Neural crest cell (in vitro differentiated cells): ENCODE data around the gene OTOG. TPM values are rescaled to one million over a fixed set of nuclear protein-coding genes. Genes with fewer than 3 reads are reported as not detected.

Experiments used
- DNase-seq: peaks from one replicate; pipeline ENCODE4 v3.0.0; 2021; ENCODE audit warnings: low read depth, mixed read lengths, low spot score
- H3K27ac Mint-ChIP-seq: one replicate; pipeline ENCODE4 v1.8.0; 2021; ENCODE audit warnings: mild to moderate bottlenecking, mixed read lengths; ENCODE audit not compliant: unreplicated experiment
- H3K27me3 Mint-ChIP-seq: 2 replicates; pipeline ENCODE4 v1.8.0; 2021; ENCODE audit warnings: low read depth, mild to moderate bottlenecking, mixed read lengths
- H3K36me3 Mint-ChIP-seq: 2 replicates; pipeline ENCODE4 v1.8.0; 2021; ENCODE audit warnings: low read depth, mild to moderate bottlenecking, mixed read lengths
- H3K4me1 Mint-ChIP-seq: 2 replicates; pipeline ENCODE4 v1.8.0; 2021; ENCODE audit warnings: mixed read lengths
- H3K4me3 Mint-ChIP-seq: one replicate; pipeline ENCODE4 v1.8.0; 2021; ENCODE audit warnings: mild to moderate bottlenecking, mixed read lengths
- H3K9me3 Mint-ChIP-seq: 2 replicates; pipeline ENCODE4 v1.8.0; 2021; ENCODE audit warnings: mixed read lengths
- total RNA-seq: library from RNA; stranded (reverse); gene quantifications from 2 replicates; pipeline ENCODE4 v1.2.1, GENCODE V29; 2021
- TF ChIP-seq, protein P1 (sequence below): fragments of 200-600 bp; sonication (generic); conservative IDR thresholded peaks from 2 replicates; pipeline ENCODE4 v1.5.0; 2021; ENCODE audit warnings: antibody characterized with exemption, mild to moderate bottlenecking

OTOG gene
- total RNA-seq, 1 donor from 2014 or later: not detected

DNA sequence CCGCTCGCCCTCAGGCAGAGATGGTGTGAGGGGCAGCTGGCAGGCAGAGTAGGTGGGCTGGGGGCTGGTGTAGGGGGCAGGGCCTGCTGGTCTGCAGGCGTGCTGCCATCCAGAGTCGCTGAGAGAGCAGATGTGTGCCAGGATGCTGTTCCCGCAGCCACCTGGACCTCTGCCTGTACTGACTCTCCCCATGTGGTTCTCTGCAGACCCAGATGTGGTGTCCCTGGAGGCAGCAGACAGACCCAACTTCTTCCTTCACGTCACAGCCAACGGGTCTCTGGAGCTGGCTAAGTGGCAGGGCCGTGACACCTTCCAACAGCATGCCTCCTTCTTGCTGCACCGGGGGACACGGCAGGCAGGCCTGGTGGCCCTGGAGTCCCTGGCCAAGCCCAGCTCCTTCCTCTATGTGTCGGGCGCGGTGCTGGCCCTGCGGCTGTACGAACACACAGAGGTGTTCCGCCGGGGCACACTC lies 58.6 kb downstream of the OTOG start:
- TF ChIP-seq, protein P1, sequence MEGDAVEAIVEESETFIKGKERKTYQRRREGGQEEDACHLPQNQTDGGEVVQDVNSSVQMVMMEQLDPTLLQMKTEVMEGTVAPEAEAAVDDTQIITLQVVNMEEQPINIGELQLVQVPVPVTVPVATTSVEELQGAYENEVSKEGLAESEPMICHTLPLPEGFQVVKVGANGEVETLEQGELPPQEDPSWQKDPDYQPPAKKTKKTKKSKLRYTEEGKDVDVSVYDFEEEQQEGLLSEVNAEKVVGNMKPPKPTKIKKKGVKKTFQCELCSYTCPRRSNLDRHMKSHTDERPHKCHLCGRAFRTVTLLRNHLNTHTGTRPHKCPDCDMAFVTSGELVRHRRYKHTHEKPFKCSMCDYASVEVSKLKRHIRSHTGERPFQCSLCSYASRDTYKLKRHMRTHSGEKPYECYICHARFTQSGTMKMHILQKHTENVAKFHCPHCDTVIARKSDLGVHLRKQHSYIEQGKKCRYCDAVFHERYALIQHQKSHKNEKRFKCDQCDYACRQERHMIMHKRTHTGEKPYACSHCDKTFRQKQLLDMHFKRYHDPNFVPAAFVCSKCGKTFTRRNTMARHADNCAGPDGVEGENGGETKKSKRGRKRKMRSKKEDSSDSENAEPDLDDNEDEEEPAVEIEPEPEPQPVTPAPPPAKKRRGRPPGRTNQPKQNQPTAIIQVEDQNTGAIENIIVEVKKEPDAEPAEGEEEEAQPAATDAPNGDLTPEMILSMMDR: no peak
- Mint-ChIP-seq H3K27ac (no peak overlapping the region), H3K36me3 (no peaks in the 10 kb centered on the region), H3K4me3 (no peak overlapping the region), H3K9me3 (no peaks in the 10 kb centered on the region), H3K27me3 (peaks cover 2% of the 10 kb centered on the region), H3K4me1 (peaks cover 4% of the 10 kb centered on the region)
- DNase-seq: no peak

DNA sequence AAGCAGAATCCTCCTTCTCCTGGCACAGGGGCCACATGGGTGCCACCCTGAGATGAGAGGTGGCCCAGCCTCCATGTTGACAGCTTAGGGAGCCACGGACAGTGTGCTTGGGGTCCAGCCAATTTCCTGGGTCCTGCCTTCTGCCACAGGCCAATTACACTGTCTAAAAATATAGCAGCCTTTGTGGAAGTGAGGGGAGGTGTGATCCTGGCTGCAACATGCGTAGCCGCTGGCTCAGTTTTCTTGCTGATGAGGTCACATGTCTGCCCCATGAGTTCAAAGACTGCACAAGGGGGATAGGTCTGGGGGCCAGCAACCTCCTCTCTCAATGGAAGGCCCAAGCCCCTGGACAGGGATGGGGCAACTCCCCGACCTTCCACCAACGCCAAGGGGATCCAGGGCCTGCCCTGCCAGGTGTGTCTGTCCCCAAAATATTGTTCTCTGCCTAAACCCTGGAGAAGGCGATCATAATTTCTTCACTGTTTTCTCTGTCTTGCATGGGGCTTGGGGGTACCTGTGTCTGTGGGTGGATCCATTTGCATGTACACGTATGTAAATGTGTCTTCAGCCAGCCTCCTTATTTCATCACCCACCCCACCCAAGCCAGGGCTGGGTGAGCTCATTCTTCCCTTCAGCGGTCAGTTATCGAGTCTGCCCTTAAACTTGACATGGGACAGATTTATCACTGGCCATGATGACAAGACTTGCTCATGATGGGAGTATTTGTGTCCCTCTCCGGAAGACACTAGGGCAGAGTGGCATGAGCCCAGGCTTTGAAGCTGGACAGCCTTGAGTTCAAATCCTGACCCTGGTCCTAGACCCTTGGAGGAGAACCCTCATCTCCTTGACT lies 59.4 kb downstream of the OTOG start:
- DNase-seq: no peak
- TF ChIP-seq, protein P1: no peak
- Mint-ChIP-seq H3K4me3 (no peak overlapping the region), H3K4me1 (no peaks in the 10 kb centered on the region), H3K27me3 (no peaks in the 10 kb centered on the region), H3K9me3 (no peaks in the 10 kb centered on the region), H3K27ac (peak overlapping the region; percentile 22), H3K36me3 (no peaks in the 10 kb centered on the region)

DNA sequence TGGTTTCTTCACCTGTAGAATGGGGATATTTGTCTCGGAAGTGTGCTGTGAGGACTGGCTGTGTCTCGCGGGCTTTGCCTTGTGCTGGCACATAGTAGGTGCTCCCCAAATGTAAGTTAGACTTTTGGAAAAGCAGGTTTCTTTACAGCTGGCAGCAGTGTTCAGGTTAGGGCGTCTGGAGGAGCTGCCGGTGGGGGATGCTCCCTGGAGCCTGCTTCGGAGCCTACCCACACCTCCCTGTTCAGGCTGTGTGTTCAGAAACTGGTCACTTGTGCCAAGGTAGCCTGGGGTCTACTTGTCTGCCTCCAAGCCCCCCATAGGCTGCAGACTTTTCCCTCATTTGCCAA lies 60.0 kb downstream of the OTOG start:
- Mint-ChIP-seq H3K9me3 (no peaks in the 10 kb centered on the region), H3K4me1 (no peaks in the 10 kb centered on the region), H3K27me3 (no peaks in the 10 kb centered on the region), H3K36me3 (no peaks in the 10 kb centered on the region), H3K27ac (no peak overlapping the region), H3K4me3 (no peak overlapping the region)
- DNase-seq: no peak
- TF ChIP-seq, protein P1: no peak

DNA sequence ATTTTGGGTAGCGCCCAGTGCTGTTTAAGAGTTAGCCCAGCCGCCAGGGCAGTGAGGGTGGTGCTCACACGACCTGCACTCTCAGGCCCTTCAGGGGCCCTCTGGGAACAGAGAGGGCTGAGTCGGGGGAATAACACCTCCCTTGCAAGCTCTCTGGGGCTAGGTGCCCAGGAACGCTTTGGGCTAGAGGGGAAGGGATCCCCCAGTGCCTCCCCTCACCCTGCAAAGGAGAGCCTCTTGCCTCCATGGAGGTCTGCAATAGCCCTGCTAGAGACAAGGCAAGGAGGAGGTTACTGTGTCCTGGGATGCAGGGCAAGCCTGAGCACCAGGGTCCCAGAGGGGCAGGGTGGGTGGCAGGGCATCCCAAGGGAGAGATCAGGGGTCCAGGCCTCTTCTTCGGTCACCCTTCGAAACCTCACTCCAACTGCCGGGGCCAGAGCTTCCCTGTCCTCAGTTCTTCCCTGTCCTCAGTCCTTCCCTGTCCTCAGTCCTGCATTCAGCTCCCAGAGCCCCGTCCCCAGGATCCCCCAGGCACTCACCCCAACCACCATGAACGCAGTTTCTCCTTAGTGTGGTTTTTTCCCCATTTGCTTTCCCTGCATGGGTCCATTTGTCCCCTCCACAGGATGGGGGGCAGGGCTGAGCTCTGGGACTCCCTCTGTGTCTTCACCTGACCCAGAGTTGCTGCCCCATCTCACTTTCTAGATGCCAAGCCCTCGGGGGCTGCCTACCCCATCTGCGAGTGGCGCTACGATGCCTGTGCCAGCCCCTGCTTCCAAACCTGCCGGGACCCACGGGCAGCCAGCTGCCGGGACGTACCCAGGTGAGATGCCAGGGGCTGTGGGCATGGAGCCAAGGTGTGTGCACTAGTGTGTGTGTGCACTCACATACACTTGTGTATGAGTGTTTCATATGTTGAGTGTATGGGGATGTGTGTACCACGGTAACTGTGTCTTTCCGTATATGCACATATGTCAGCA lies 60.8 kb downstream of the OTOG start:
- Mint-ChIP-seq H3K4me1 (no peaks in the 10 kb centered on the region), H3K27ac (no peak overlapping the region), H3K9me3 (no peaks in the 10 kb centered on the region), H3K4me3 (no peak overlapping the region), H3K27me3 (no peaks in the 10 kb centered on the region), H3K36me3 (no peaks in the 10 kb centered on the region)
- TF ChIP-seq, protein P1: no peak
- DNase-seq: no peak

DNA sequence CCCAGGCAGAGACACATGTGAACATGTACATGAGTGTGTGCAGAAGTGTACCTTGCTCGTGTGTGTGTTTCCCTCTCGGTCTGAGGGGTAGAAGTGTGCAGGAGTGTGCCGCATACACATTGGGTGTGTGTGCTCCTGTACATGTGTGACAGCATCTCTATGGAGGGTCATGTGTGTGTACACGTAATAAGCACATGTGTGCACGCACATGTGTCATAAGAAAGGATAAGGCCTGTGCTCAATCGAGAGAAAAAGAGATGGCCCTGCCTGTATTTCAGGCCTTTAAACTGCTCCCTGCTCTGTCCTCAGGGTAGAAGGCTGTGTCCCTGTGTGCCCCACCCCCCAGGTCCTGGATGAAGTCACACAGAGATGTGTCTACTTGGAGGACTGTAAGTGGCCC lies 61.8 kb downstream of the OTOG start:
- no peak for DNase-seq

More for the DNA sequence above, 61.8 kb downstream of the OTOG start:
- no peaks in the 10 kb centered on the region for H3K36me3 Mint-ChIP-seq
- no peaks in the 10 kb centered on the region for H3K4me1 Mint-ChIP-seq
- TF ChIP-seq, protein P1: no peak
- H3K4me3 Mint-ChIP-seq: no peak overlapping the region
- H3K27ac Mint-ChIP-seq: no peak overlapping the region
- H3K27me3 Mint-ChIP-seq: peaks cover 3% of the 10 kb centered on the region
- H3K9me3 Mint-ChIP-seq: no peaks in the 10 kb centered on the region
